ENCODE data around the gene MGMT.

Gene MGMT

DNA sequence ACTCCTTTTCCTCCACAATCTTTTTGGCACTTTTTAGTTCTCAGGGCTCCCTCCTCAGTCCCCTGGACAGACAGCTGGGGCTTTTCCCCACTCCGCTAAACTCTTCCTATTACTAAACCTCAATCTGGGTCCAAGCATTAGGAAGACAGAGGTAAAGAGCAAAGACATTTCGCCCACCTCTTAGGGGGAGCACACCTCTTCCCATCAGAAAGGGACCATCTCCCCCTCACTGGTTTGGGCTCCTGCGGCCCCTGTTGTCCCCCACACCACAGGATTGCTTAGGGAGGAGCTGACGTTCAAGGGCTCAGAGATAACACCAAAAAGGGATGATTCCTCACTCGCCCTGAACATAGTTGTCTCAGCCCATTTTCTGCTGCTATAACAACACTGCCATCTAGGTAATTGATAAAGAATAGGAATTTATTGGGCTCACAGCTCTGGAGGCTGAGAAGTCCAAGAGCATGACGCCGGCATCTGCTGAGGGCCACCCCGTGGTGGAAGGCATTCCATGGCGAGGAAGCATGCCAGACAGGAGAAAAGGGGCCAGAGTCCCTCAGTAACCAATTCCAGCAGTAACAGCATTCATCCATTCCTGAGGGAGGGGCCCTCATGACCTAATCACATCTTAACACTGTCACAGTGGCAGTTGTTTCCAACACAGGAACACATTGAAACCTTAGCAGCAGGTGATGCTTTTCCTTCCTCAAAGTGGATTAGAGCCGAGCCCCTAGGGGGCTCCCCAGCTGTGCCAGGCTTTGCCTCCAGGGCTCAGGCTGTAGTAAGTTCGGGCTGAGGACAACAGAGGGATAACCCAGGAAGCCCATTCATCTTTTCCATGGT, 287.4 kb downstream of the MGMT start:
- DNase-seq, result no peak
- TF ChIP-seq GATA1 (IDR thresholded peaks at IDR 0.05; ENCODE audit: low read depth, low read length) (no peak), POLR2A (IDR thresholded peaks at IDR 0.05; ENCODE audit: low read length) (no peak)

DNA sequence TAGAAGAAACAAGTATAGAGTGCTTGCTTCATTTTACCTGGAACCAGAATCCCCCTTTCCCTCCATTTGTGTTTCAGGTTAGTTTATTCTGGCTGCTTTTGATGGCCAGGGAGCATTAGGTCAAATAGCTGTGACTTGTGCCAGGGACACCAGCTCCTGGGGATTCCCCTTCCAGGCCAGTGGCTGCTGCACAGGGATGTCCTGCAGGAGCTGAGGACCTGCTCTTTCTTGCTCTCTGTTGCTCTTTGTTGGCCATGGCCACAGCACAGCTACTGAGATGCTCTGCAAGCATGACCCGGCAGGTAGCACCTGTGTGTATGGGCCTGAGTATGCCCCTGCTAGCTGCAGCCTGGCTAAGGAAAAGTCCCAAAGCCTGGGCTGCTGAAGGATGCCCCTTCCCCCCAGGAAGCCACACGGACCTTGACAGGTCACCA, 288.1 kb downstream of the MGMT start:
- TF ChIP-seq GATA1 (IDR thresholded peaks at IDR 0.05; ENCODE audit: low read depth, low read length), result no peak
- no peak for TF ChIP-seq POLR2A (IDR thresholded peaks at IDR 0.05; ENCODE audit: low read length)
- no peak for DNase-seq

DNA sequence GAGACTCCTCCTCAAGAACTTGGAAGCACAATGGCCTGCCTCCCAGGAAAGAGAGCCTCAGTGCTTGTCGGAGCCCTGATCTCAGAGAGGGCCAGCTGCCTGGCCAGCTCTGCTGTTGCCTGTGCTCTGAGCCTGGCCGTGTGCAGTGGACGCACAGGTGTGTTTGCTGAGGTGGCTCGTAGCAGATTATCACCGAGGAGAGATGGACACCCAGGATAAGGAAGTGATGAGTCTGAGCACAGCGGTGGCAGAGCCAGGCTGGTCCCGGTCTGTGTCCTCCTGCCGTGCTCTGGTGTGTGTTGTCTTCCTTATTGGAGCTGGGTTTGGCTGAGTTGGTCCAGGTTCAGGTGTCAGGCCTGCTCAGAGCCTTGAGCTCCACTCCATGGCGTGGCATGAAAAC, 288.6 kb downstream of the MGMT start:
- TF ChIP-seq POLR2A (IDR thresholded peaks at IDR 0.05; ENCODE audit: low read length), result no peak
- DNase-seq, result no peak

DNA sequence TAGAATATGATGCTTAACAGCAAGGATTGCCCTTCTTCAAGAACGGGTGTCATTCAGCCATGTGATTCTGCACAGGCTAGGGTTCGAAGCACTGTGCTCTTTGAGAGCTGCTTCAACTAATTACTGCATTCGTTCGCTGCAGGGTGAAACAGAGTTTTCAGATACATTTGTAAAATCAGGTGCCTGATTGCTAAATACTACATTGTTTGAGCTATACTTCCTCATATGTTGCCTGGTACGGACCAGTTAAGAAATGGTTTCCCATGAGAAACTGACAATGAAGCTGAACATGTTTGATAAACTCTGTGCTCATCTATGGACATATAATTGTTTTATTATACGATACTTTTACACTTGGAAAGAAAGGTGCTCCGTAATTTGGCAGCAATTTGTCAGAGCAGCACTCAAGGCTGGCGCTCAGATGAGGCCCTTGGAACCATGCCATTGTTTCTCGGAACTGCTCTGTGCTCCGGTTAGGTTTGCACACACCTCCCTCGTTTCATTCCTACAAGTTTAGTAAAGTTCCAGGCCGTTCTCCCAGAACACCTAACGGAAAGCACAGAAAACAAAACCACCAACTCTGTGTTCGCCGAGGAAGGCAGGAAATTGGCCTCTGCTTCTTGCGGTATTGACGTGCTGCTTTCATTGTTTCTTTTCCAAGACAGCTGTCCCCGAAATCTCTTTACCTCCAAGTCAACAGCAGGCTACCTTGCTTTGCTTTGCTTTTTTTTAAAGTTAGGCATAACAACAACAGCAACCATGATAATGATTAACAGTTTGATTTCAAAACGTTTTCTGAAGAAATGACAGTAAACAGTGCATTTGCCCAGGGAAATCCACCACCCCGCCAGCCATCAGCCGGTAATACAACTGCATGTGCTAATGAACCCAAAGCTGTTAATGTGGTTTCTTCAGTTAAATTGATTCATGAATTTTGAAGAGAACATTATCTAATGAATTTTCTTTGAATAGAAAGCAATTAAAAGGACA, 290.2 kb downstream of the MGMT start:
- TF ChIP-seq GATA1 (IDR thresholded peaks at IDR 0.05; ENCODE audit: low read depth, low read length) (no peak), POLR2A (IDR thresholded peaks at IDR 0.05; ENCODE audit: low read length) (no peak)
- DNase-seq, result no peak

DNA sequence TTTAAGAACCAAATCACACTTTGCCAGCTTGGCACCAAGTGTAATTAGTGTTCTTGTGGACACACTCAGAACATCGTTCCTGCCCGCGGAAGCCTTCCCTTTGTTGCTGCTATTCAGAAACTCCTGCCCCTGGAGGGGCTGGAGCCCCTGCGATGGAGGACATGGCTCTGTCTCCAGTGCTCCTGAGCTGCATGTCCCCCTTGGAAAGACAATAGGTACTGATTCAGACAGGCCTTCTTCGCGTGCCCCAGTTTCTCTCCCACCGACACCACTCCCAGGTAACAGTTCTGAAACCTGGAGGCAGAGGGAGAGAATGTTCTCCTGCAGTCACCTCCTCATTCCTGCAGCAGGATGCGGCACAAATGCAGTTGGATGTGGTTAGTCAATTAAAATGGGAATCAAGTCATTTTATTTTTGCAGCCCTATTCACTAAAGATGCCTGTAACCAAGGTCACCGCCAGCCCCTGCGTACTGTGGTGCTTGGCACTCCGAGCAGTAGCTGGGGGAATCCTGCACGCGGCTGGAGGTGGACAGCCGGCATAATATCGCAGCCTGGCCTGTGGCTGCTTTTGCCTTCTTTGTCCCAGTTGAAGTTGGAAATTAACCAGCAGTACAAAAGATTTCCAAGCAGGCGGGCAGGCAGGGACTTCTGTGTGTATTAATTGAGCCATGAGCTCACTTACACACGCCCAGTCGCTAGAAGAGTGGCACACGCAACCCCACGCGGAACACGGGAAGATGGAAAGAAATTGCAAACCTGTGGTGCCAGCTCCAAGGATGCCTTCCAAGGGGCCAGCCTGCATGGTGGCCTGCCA, 291.4 kb downstream of the MGMT start:
- no peak for DNase-seq
- TF ChIP-seq GATA1 (IDR thresholded peaks at IDR 0.05; ENCODE audit: low read depth, low read length) (no peak), POLR2A (IDR thresholded peaks at IDR 0.05; ENCODE audit: low read length) (no peak)

DNA sequence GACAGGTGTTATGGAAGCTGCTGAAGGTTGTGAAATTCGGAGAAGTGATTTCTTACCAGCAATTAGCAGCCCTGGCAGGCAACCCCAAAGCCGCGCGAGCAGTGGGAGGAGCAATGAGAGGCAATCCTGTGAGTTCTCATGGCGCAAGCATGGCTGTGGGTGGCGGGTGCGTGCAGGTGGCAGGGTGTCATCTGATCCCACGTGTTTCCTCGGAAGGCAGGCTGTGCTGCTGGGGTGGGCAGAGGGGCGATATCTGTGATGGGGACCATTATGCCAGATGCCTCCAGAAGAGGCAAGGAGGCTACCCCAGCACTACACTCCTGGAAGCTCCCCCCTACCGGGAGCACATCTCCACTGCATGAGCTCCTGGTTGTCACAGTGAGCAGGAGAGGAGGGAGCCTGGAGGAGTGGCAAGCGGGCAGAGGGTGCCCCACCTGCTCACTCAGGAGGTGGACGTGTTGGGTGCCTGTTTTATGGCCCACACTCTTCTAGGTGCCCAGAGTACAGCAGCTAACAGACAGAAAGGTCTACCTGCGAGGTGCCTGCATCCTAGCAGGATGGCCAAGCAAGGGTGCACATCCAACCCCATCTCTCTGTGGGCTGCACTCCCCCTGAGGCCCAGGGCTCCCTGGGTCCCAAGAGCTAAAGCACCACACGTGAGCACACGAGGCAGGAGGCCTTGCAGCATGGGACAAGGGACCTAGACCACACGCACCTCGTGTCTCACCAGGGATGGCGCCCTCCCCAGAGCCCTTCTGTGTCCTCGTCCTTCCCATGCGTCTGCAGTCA, 292.4 kb downstream of the MGMT start:
- DNase-seq, result no peak
- no peak for TF ChIP-seq GATA1 (IDR thresholded peaks at IDR 0.05; ENCODE audit: low read depth, low read length)
- no peak for TF ChIP-seq POLR2A (IDR thresholded peaks at IDR 0.05; ENCODE audit: low read length)

DNA sequence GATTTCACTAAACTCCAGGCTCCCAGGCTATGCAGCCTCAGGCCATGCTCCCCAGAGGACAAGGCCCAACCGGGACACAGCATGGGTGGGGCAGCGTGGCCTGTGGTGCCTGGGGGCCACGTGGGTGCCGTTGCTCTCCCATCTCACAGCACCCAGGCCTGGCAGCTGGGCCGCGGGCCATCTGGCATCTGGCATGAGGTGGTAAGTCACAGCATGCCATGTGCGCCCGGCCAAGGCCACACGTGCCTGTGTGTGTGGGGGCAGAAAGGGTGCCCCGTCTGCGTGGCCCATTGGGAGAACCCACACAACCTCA, 292.9 kb downstream of the MGMT start:
- DNase-seq, result no peak
- TF ChIP-seq GATA1 (IDR thresholded peaks at IDR 0.05; ENCODE audit: low read depth, low read length), result no peak
- TF ChIP-seq POLR2A (IDR thresholded peaks at IDR 0.05; ENCODE audit: low read length), result no peak

DNA sequence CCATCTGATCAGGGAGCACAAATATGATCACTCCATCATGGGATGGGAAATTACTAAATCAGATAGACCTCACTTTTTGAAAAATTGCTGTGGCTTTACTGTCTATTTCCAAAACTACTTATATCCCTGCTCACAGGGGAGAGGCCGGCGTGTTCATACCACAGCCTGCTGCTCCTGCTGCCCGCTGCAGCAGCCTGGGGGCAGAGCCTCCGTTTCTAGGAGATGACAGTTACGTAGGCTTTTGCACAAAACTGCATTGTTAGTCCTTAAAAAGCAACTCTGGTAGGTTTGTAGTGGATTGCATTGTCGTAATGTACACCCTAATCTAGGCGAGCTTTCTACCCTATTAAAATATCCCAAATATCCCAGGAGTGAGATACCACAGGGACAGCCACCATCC, 293.4 kb downstream of the MGMT start:
- no peak for DNase-seq
- TF ChIP-seq POLR2A (IDR thresholded peaks at IDR 0.05; ENCODE audit: low read length), result no peak
- TF ChIP-seq GATA1 (IDR thresholded peaks at IDR 0.05; ENCODE audit: low read depth, low read length), result no peak

DNA sequence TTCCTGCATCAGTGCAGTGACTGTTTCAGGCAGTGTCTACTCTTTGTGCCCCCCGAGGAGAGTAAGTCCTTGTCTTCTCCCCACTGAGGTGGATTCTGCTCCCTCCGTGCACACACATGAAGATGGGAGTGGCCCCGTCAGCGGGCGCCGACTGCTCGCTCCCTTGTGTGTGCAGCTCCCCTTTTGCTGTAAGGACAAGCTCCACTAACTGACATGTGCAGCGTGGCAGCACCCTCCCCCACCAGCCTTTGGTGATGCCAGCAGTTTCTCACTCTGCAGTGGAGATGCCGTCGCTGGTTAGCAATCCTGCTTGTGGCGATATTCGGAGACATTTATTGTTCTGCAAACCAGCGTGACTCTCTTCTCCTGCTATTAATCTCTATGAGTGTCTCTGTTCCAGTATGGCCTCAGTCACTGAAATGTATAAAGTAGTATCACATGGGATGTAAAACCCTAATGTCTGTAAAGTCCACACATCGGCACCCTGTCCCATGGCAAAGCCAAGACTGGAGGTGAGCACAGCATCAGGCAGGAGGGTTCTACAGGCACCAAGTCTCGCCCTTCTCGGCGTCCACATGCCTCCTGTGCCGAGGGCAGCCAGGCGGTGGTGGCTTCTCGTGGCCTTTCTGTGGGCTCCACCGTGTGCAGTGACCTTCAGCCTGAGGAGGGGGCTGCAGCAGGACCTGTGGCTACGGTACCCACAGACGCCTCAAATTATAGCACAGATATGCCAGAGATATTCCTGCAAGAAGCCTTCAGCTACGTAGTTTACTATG, 294.3 kb downstream of the MGMT start:
- no peak for DNase-seq
- no peak for TF ChIP-seq POLR2A (IDR thresholded peaks at IDR 0.05; ENCODE audit: low read length)
- TF ChIP-seq GATA1 (IDR thresholded peaks at IDR 0.05; ENCODE audit: low read depth, low read length), result no peak

DNA sequence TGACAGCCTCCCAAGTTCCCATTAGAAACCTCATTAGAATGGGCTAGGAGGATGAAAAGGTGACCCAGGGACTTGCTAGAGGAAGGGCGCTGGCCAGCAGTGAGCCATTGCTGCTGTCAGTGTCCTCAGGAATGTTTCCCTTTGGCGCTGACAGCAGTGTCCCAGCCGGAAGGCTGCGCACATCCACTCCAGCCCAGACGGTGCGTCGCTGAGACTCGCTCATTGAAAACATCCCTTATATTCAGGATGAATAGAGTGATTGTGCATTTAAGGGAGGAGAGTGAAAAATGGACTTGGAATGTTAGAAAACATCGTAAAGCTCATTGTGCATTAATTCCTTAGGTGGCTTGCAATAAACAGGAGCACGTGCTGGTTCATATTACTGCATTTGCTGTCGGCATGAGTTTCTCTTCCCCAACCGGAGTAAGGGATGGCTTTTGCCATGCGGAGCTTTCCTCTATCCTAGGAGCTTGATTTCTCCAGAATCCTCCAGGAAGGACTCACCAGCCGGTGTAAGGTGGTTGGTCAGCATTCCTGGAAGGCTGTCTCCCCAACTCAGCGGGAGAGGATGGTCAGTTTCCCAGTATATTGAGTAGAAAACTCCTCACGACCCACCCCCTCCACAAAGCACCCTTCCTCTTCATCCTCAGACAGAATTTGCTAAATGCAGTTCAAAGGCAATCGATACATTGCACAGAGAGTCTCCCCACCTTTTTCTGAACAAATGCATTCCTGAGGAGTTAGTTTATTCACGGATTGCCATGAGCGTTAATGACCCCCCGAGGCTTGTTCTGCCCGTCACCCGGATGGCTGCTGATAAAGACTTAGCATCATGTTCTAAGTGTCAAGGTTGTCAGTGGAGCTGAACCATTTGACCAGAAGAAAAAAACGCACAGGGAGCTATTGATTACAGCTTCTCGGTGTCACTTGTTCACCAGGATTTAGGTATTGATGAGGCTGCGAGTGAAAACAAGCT, 295.2 kb downstream of the MGMT start:
- DNase-seq, result no peak
- no peak for TF ChIP-seq GATA1 (IDR thresholded peaks at IDR 0.05; ENCODE audit: low read depth, low read length)
- TF ChIP-seq POLR2A (IDR thresholded peaks at IDR 0.05; ENCODE audit: low read length), result no peak

Measured in erythroblast (primary cell).